Measurements from ENCODE around the gene GYPC.

The GYPC gene

DNA sequence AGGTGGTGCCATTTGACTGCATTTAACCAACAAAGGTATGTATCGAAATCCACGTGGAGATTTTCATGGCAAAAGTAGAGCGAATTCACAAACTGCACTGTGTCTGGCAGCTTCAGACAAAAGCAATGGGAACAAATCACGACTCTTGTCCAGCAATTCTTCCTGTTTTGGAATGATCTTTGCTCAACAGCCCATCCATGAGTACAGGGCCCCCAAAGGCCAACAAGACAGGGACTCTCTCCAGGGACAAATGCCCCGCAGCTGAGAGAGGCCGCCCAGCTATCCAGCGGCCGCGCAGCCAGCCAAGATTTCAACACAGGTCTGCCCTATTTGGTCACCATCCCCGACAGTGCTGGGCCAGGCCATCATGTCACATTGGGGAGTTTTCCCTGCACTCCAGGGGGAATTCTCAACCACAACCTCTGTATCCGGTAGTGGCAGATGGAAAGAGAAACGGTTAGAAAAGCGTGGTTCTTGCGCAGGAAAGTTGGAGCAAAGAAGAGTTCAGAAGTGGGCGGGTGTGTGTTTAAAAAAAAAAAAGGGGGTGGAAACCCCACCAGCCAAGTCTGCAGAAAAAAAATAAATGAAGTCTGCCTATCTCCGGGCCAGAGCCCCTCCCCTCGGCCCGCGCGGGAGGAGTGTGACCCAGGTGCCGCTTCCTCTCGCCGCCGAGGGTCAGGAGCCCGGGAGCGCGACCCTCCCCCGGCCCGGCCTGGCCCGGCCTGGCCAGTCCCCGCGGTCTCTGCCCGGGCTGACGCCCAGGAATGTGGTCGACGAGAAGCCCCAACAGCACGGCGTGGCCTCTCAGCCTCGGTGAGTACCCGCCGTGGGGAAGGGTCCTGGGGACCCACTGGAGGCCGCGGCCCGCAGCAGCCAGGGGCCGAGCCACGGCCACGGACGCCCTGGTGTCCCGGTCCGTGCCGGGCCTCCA, at the start of gene GYPC:
Gene GYPC, plus strand, starts transcription at position 659 of the 931 bp plus-strand sequence. Its CDS starts 106 bp downstream, at position 765.
- peak within 1 kb of the TSS; percentile 66 for H3K4me3 ChIP-seq (ENCODE audit: control insufficient read depth, low read depth, low read length)
- TF ChIP-seq, protein P1, sequence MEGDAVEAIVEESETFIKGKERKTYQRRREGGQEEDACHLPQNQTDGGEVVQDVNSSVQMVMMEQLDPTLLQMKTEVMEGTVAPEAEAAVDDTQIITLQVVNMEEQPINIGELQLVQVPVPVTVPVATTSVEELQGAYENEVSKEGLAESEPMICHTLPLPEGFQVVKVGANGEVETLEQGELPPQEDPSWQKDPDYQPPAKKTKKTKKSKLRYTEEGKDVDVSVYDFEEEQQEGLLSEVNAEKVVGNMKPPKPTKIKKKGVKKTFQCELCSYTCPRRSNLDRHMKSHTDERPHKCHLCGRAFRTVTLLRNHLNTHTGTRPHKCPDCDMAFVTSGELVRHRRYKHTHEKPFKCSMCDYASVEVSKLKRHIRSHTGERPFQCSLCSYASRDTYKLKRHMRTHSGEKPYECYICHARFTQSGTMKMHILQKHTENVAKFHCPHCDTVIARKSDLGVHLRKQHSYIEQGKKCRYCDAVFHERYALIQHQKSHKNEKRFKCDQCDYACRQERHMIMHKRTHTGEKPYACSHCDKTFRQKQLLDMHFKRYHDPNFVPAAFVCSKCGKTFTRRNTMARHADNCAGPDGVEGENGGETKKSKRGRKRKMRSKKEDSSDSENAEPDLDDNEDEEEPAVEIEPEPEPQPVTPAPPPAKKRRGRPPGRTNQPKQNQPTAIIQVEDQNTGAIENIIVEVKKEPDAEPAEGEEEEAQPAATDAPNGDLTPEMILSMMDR (IDR thresholded peaks at IDR 0.05; ENCODE audit: control insufficient read depth, insufficient read depth, low read depth, low read length, missing control alignments) = no peak
- DNase-seq (ENCODE audit: low read depth) = no peak

DNA sequence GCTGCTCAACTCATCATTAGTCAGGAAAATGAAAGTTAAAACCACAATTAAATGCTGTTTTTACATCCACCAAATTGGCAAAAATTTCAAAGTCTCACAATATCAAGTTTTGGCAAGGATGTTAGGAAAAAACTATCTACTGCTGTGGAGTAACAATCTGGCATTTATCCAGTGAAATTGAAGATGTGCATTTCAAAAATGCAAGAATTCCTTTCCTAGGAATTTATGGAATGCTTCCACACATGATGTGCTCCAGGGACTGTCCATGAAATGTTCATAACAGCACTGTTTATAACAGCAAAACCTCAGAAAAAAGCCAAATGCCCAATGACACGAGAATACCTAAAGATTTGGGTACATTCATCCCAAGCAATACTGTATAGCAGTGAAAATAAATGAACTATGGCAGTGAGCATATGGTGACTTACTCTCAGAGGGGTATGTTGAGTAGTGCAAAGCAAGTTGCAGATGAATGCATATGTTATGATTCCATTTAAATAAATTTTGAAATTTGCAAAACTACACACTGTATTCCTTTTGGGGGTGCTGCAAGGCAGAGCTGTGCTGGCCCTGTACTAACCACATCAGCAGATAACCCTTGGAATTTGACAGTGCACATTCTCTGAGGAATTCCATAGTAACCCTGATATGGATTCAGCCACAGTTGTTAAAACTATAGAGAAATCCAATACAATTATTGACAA, 41.3 kb upstream of the GYPC start:
- H3K4me3 ChIP-seq (ENCODE audit: control insufficient read depth, low read depth, low read length) = no peak overlapping the region
- no peak for DNase-seq (ENCODE audit: low read depth)
- TF ChIP-seq, protein P1 (IDR thresholded peaks at IDR 0.05; ENCODE audit: control insufficient read depth, insufficient read depth, low read depth, low read length, missing control alignments) = no peak

GRCh38 chr2:126616606-126617069, 39.3 kb upstream of the GYPC start:
- H3K4me3 ChIP-seq (ENCODE audit: control insufficient read depth, low read depth, low read length) = no peak overlapping the region
- no peak for DNase-seq (ENCODE audit: low read depth)
- TF ChIP-seq, protein P1 (IDR thresholded peaks at IDR 0.05; ENCODE audit: control insufficient read depth, insufficient read depth, low read depth, low read length, missing control alignments) = no peak

DNA sequence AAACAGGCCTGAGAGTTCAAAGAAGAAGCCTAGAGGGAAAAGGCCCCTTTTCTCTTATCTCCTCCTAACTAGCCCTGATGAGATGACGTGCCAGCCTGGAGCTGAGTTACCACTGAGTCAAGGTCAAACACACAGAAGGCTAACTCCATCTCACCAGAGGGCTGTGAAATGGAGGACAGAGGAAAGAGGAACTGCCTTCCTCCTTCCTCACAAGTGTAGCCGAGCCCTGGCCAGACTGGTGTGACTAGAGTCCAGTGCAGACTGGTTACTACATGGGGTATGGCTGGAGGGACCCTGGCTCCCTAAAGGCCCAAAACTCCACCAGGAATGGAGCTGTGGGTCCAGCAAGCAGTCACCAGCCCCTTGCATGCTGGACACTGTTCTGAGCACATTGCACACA, 35.7 kb upstream of the GYPC start:
- TF ChIP-seq, protein P1 (IDR thresholded peaks at IDR 0.05; ENCODE audit: control insufficient read depth, insufficient read depth, low read depth, low read length, missing control alignments) = no peak
- H3K4me3 ChIP-seq (ENCODE audit: control insufficient read depth, low read depth, low read length) = no peak overlapping the region

DNA sequence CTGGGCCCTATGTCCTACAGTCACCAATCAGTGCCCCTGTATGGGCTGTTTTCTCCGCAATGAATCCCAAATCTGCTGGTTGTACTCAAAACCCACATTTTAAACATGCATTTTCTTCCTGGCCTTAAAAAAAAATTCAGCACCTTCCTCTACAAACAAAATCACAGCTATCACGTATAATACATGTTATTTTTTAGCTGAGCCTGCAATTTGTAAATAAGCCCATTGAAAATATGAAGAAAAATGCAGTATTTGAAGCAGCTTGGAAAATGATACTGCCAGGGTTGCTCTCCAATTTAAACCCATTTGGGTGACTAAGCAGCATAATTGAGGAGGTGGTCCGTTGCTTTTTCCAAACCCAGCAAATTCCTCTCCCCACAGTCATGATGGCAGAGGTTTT, 33.0 kb upstream of the GYPC start:
- TF ChIP-seq, protein P1 (IDR thresholded peaks at IDR 0.05; ENCODE audit: control insufficient read depth, insufficient read depth, low read depth, low read length, missing control alignments) = no peak
- H3K4me3 ChIP-seq (ENCODE audit: control insufficient read depth, low read depth, low read length) = no peak overlapping the region
- no peak for DNase-seq (ENCODE audit: low read depth)

More for the DNA sequence above, 35.7 kb upstream of the GYPC start:
- no peak for DNase-seq (ENCODE audit: low read depth)

DNA sequence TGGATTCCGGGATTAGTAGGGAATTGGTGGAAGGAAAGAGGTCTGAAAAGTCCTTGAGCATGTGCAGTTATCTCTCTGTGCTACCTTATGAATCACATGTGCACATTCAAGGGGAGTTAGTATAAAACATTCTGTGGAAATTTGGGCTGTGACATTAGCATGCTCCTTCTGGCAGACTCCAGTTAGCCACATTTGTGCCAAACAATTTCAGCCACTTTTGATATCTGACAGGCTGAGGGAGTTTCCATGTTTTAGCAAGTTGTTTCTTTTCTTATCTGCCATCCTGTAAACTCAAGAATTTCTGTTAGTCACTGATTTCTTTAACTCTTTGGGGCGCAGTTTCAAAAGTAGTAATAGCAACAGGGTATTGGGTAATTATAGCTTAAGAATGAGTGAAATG, 28.3 kb upstream of the GYPC start:
- TF ChIP-seq, protein P1 (IDR thresholded peaks at IDR 0.05; ENCODE audit: control insufficient read depth, insufficient read depth, low read depth, low read length, missing control alignments) = no peak
- H3K4me3 ChIP-seq (ENCODE audit: control insufficient read depth, low read depth, low read length) = no peak overlapping the region
- no peak for DNase-seq (ENCODE audit: low read depth)

Measured in AG09309 (cell line).